ENCODE measurements around the gene RBM28.

GRCh38 chr7:128255271-128255670 is 88.4 kb downstream of the RBM28 start:
- TF ChIP-seq EZH2 (IDR thresholded peaks at IDR 0.05; ENCODE audit: low read length) (no peak), CTCF (optimal IDR thresholded peaks at IDR 0.05 in 1 of 3, IDR thresholded peaks at IDR 0.05 in 1 of 3, conservative IDR thresholded peaks at IDR 0.05 in 1 of 3; ENCODE audit: extremely low read depth in 1 of 3, insufficient read depth in 2 of 3, low read length in 3 of 3) (no peak)

Data from keratinocyte (primary cell).